ENCODE data around the gene ASPSCR1. TPM values are rescaled to one million over a fixed set of nuclear protein-coding genes. Genes with fewer than 3 reads are reported as not detected.

Gene ASPSCR1
- polyA plus RNA-seq, 1 experiment, result 15.4 TPM

GRCh38 chr17:82058855-82059249 is 81.4 kb downstream of the ASPSCR1 start:
- ChIA-PET CTCF (interaction anchor here (2.5 kb wide), 1 partner anchor 29 kb away, joined by 7 read pairs; no protein-coding TSS in a partner anchor), POLR2A (no interaction called here)
- H3K4me3 ChIP-seq (ENCODE audit: low read depth, low read length), result no peak overlapping the region
- H3K27me3 ChIP-seq (ENCODE audit: control insufficient read depth, insufficient read depth, low read length), result no peaks in the 10 kb centered on the region
- DNase-seq (ENCODE audit: low read depth), result no peak
- TF ChIP-seq CTCF (IDR thresholded peaks at IDR 0.05; ENCODE audit: insufficient read depth, low read depth, low read length), result no peak
- peaks cover 68% of the 10 kb centered on the region for H3K36me3 ChIP-seq (ENCODE audit: control insufficient read depth, insufficient read depth, low read length)

- H3K27me3 ChIP-seq (ENCODE audit: control insufficient read depth, insufficient read depth, low read length), result no peaks in the 10 kb centered on the region
- H3K36me3 ChIP-seq (ENCODE audit: control insufficient read depth, insufficient read depth, low read length), result peaks cover 64% of the 10 kb centered on the region
- H3K4me3 ChIP-seq (ENCODE audit: low read depth, low read length), result no peak overlapping the region
- ChIA-PET POLR2A (no interaction called here), CTCF (interaction anchor here (2.5 kb wide), 1 partner anchor 29 kb away, joined by 7 read pairs; no protein-coding TSS in a partner anchor)
- TF ChIP-seq CTCF (IDR thresholded peaks at IDR 0.05; ENCODE audit: insufficient read depth, low read depth, low read length), result no peak
- DNase-seq (ENCODE audit: low read depth), result no peak
These were observed 82.0 kb downstream of the ASPSCR1 start for GRCh38 chr17:82059272-82060000.

GRCh38 chr17:82060001-82060380 is 82.6 kb downstream of the ASPSCR1 start:
- no peak for TF ChIP-seq CTCF (IDR thresholded peaks at IDR 0.05; ENCODE audit: insufficient read depth, low read depth, low read length)
- ChIA-PET CTCF (interaction anchor here (2.5 kb wide), 1 partner anchor 30 kb away, joined by 7 read pairs; no protein-coding TSS in a partner anchor), POLR2A (no interaction called here)
- no peak overlapping the region for H3K4me3 ChIP-seq (ENCODE audit: low read depth, low read length)
- no peak for DNase-seq (ENCODE audit: low read depth)
- no peaks in the 10 kb centered on the region for H3K27me3 ChIP-seq (ENCODE audit: control insufficient read depth, insufficient read depth, low read length)
- peaks cover 61% of the 10 kb centered on the region for H3K36me3 ChIP-seq (ENCODE audit: control insufficient read depth, insufficient read depth, low read length)

GRCh38 chr17:82060614-82061013 is 83.2 kb downstream of the ASPSCR1 start:
- DNase-seq (ENCODE audit: low read depth), result no peak
- ChIA-PET CTCF (interaction anchor here (1.0 kb wide), 1 partner anchor 23 kb away, joined by 3 read pairs; the partner anchor contains the start of gene DCXR), POLR2A (no interaction called here)
- no peak for TF ChIP-seq CTCF (IDR thresholded peaks at IDR 0.05; ENCODE audit: insufficient read depth, low read depth, low read length)
- H3K27me3 ChIP-seq (ENCODE audit: control insufficient read depth, insufficient read depth, low read length), result no peaks in the 10 kb centered on the region
- H3K36me3 ChIP-seq (ENCODE audit: control insufficient read depth, insufficient read depth, low read length), result peaks cover 56% of the 10 kb centered on the region
- no peak overlapping the region for H3K4me3 ChIP-seq (ENCODE audit: low read depth, low read length)

- ChIA-PET POLR2A (no interaction called here), CTCF (interaction anchor here (1.0 kb wide), 1 partner anchor 24 kb away, joined by 3 read pairs; the partner anchor contains the start of gene DCXR)
- no peak overlapping the region for H3K4me3 ChIP-seq (ENCODE audit: low read depth, low read length)
- DNase-seq (ENCODE audit: low read depth), result no peak
- H3K36me3 ChIP-seq (ENCODE audit: control insufficient read depth, insufficient read depth, low read length), result peaks cover 49% of the 10 kb centered on the region
- no peak for TF ChIP-seq CTCF (IDR thresholded peaks at IDR 0.05; ENCODE audit: insufficient read depth, low read depth, low read length)
- H3K27me3 ChIP-seq (ENCODE audit: control insufficient read depth, insufficient read depth, low read length), result no peaks in the 10 kb centered on the region
These were observed 83.9 kb downstream of the ASPSCR1 start for GRCh38 chr17:82061047-82061925.
